Gastrocnemius medialis (tissue), 4 donors: Measurements from ENCODE around the gene MYO19. TPM values are rescaled to one million over a fixed set of nuclear protein-coding genes. Genes with fewer than 3 reads are reported as not detected.

Experiments
- ATAC-seq, 2 donors: fragments of 150-250 bp; one replicate each; pipeline ENCODE4 v1.9.1; 2016
- DNase-seq, 2 donors: peaks; one replicate each; pipeline ENCODE4 v3.0.0-alpha.2; 2019
- H3K27ac ChIP-seq, 4 donors: fragments of 200-600 bp; sonication (generic); 1 replicate in 1 of 4; 2 replicates in 3 of 4; pipeline ENCODE4 v1.5.1; 2016 to 2018; ENCODE audit warnings: mild to moderate bottlenecking in 2 of 4, moderate library complexity in 1 of 4
- H3K27me3 ChIP-seq, 3 donors: fragments of 200-600 bp; sonication (generic) in 2 of 3; 1 replicate in 1 of 3; 2 replicates in 2 of 3; pipeline versions ENCODE4 v1.5.1 to v1.6.0; 2016 to 2019; ENCODE audit warnings: mild to moderate bottlenecking in 1 of 3, moderate library complexity in 1 of 3
- H3K36me3 ChIP-seq, 2 donors: fragments of 200-600 bp; sonication (generic) in 1 of 2; one replicate each; pipeline ENCODE4 v1.5.1; 2017 to 2018
- H3K4me1 ChIP-seq, 2 donors: fragments of 200-600 bp; sonication (generic) in 1 of 2; one replicate each; pipeline ENCODE4 v1.5.1; 2016 to 2017; ENCODE audit warnings: mild to moderate bottlenecking in 2 of 2
- H3K4me3 ChIP-seq, 4 donors: fragments of 200-600 bp; sonication (generic) in 3 of 4; 1 replicate in 1 of 4; 2 replicates in 3 of 4; pipeline ENCODE4 v1.5.1; 2016 to 2019; ENCODE audit warnings: mild to moderate bottlenecking in 2 of 4
- H3K9me3 ChIP-seq, 3 donors: fragments of 200-600 bp; sonication (generic) in 2 of 3; 1 replicate in 1 of 3; 2 replicates in 2 of 3; pipeline ENCODE4 v1.5.1; 2016 to 2019
- CTCF ChIP-seq, 5 experiments: fragments of 450-650 bp in 3 of 5; fragments of 200-600 bp in 2 of 5; sonication (generic) in 2 of 5; IDR thresholded peaks in 4 of 5; conservative IDR thresholded peaks in 1 of 5; 1 replicate in 4 of 5; 2 replicates in 1 of 5; pipeline ENCODE4 v1.5.1; 2016 to 2019; ENCODE audit warnings: antibody characterized with exemption in 5 of 5, mild to moderate bottlenecking in 3 of 5, moderate library complexity in 3 of 5
- POLR2A ChIP-seq, 2 donors: fragments of 450-650 bp; IDR thresholded peaks; one replicate each; pipeline ENCODE4 v1.6.1; 2017; ENCODE audit warnings: antibody characterized with exemption in 2 of 2, mild to moderate bottlenecking in 2 of 2, moderate library complexity in 2 of 2
- in situ Hi-C, 4 donors: fragments of 200-750 bp; cut with MboI; loops; one replicate each; pipeline versions ENCODE4 v1.15.0 to v1.8.0; 2017; ENCODE audit warnings: low sequenced_read_pairs in 4 of 4
- intact Hi-C: fragments of 100-400 bp; cut with DNase I; formaldehyde crosslinking; loops from one replicate; pipeline ENCODE4 v1.15.1; 2023; ENCODE audit warnings: low total_unique reads
- total RNA-seq, 4 donors: library from RNA; depleted of rRNA; stranded (reverse); fragments of >200 nt; gene quantifications; one replicate each; pipeline versions ENCODE4 v1.1.0 to v1.2.3, GENCODE V29; 2016

The MYO19 gene
- total RNA-seq, 4 donors from 2014 or later, result 7.5 to 16.8 (median 13.2) TPM

DNA sequence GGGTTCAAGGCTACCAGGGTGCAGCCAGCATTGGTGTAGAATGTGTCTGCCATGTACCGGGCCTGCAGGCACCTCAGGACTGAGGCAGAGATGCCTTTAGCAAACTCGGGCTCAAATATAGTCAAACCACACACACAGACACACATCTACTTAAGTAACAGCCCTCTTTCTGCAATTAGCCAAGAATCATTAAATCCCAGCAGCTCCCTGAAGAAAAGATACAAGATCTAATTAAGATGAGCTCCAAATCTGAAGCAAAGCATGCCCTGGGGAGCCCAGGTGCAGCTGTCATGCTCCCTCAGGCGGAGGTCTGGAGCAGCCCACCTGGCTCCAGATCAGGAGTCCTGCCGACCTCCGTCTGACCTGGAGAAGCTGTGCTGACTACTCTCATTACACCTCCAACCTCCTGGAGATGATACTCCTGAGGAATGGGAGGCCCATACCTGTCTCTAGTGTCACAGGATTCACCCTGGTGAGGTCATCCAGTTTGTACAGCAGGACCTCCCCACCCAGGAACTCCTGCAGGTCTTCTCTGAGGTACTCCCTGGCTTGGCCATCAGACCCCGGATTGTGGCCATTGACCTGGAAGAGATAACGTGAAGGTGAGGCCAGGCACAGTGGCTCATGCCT, 6.9 kb downstream of the MYO19 start:
- H3K27me3 ChIP-seq, result no peaks in the 10 kb centered on the region
- intact Hi-C loops (no loop called here), in situ Hi-C loops (loop anchor here in 1 of 4 donors (25.0 kb wide), 2 partner anchors 940 to 1085 kb away; partner anchors contain the start of genes AP2B1, PEX12 and SYNRG)
- ATAC-seq (no peak), DNase-seq (no peak)
- no peak overlapping the region for H3K27ac ChIP-seq
- H3K9me3 ChIP-seq, result no peaks in the 10 kb centered on the region
- no peak overlapping the region for H3K4me3 ChIP-seq
- TF ChIP-seq POLR2A (IDR thresholded peaks at IDR 0.05) (no peak), CTCF (IDR thresholded peaks at IDR 0.05 in 4 of 5, conservative IDR thresholded peaks at IDR 0.05 in 1 of 5) (no peak)
- peaks cover 0 to 9% of the 10 kb centered on the region in 2 donors for H3K4me1 ChIP-seq
- peaks cover 0 to 63% of the 10 kb centered on the region in 2 donors for H3K36me3 ChIP-seq

- no peak for ATAC-seq
- Histone ChIP-seq H3K4me1 (peaks cover 0 to 9% of the 10 kb centered on the region in 2 donors), H3K36me3 (peaks cover 0 to 51% of the 10 kb centered on the region in 2 donors), H3K4me3 (no peak overlapping the region), H3K9me3 (no peaks in the 10 kb centered on the region), H3K27me3 (no peaks in the 10 kb centered on the region), H3K27ac (no peak overlapping the region)
- intact Hi-C loops (no loop called here), in situ Hi-C loops (loop anchor here in 1 of 4 donors (25.0 kb wide), 2 partner anchors 939 to 1086 kb away; partner anchors contain the start of genes AP2B1, PEX12 and SYNRG)
- TF ChIP-seq POLR2A (IDR thresholded peaks at IDR 0.05), result no peak
- TF ChIP-seq CTCF (IDR thresholded peaks at IDR 0.05 in 4 of 5, conservative IDR thresholded peaks at IDR 0.05 in 1 of 5), result no peak
- DNase-seq, result no peak
Observed at GRCh38 chr17:36525888-36526287, 8.8 kb downstream of the MYO19 start.

DNA sequence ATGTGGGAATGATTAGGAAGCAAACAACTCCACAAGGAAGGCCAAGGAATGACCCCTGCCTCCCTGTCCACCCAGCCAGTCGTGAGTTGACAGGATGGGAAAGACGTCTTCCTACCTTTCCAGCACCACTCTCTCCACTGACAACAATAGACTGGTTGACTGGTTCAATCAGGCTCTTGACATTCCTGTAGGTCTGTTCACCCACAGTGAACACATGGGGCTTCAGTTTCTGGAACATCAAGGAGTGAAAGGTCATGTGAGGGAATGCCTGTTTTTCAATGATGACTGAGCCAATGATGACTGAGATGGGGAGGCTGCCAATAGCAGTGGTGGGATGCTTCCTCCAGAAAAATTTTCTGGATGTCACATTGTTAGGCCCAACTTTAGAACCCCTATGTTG, 9.6 kb downstream of the MYO19 start:
- H3K36me3 ChIP-seq, result peaks cover 0 to 53% of the 10 kb centered on the region in 2 donors
- no peak overlapping the region for H3K4me3 ChIP-seq
- DNase-seq (no peak), ATAC-seq (no peak)
- peaks cover 0 to 9% of the 10 kb centered on the region in 2 donors for H3K4me1 ChIP-seq
- TF ChIP-seq CTCF (IDR thresholded peaks at IDR 0.05 in 4 of 5, conservative IDR thresholded peaks at IDR 0.05 in 1 of 5) (no peak), POLR2A (IDR thresholded peaks at IDR 0.05) (no peak)
- no peaks in the 10 kb centered on the region for H3K27me3 ChIP-seq
- intact Hi-C loops (no loop called here), in situ Hi-C loops (loop anchor here in 1 of 4 donors (25.0 kb wide), 2 partner anchors 938 to 1087 kb away; partner anchors contain the start of genes AP2B1, PEX12 and SYNRG)
- H3K27ac ChIP-seq, result no peak overlapping the region
- H3K9me3 ChIP-seq, result no peaks in the 10 kb centered on the region

GRCh38 chr17:36524428-36524876, 10.2 kb downstream of the MYO19 start:
- Histone ChIP-seq H3K36me3 (peaks cover 0 to 47% of the 10 kb centered on the region in 2 donors), H3K27ac (no peak overlapping the region), H3K4me3 (no peak overlapping the region), H3K9me3 (no peaks in the 10 kb centered on the region), H3K4me1 (peaks cover 0 to 9% of the 10 kb centered on the region in 2 donors), H3K27me3 (no peaks in the 10 kb centered on the region)
- intact Hi-C loops (no loop called here), in situ Hi-C loops (no loop called here)
- ATAC-seq, result no peak
- DNase-seq, result no peak
- no peak for TF ChIP-seq CTCF (IDR thresholded peaks at IDR 0.05 in 4 of 5, conservative IDR thresholded peaks at IDR 0.05 in 1 of 5)
- TF ChIP-seq POLR2A (IDR thresholded peaks at IDR 0.05), result no peak
